Epithelial cell of proximal tubule (primary cell): ENCODE measurements around the gene GRID1. TPM values are rescaled to one million over a fixed set of nuclear protein-coding genes. Genes with fewer than 3 reads are reported as not detected.

Experiments
- DNase-seq: peaks from one replicate; pipeline ENCODE4 v3.0.0-alpha.2; 2011; ENCODE audit warnings: low read depth
- H3K4me3 ChIP-seq: 2 replicates; pipeline ENCODE4 v1.5.1; 2011; ENCODE audit warnings: low read depth, mild to moderate bottlenecking, low read length
- total RNA-seq: library from RNA; depleted of rRNA; stranded (reverse); fragments of >200 nt; gene quantifications from 2 replicates; pipeline ENCODE4 v1.2.3, GENCODE V29; 2015
- TF ChIP-seq, protein P1 (sequence below): conservative IDR thresholded peaks from 2 replicates; pipeline ENCODE4 v1.5.1; 2012; ENCODE audit warnings: low read depth, mild to moderate bottlenecking, low read length

GRID1 gene
- total RNA-seq, 1 donor from 2014 or later: 0.52 TPM

DNA sequence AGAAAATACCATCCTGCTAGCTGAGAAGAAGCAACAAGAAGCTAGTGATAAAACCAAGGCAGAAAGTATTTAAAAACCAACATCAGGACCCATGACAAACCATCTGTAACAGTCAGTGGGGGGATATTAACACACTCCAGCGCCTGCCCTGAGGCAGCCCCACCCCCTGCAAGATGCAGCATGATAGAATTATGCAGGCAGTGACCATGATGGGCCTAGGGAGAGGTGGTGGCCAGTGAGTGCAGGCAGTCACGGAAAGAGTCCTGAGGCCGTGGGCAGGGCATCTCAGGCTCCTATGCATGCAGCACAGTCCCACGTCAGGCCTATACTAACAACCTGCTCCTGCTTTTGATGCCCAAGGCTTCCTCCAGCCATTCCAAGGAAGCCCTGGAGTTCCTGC is 686.9 kb downstream of the GRID1 start:
- no peak overlapping the region for H3K4me3 ChIP-seq
- DNase-seq: no peak
- TF ChIP-seq, protein P1, sequence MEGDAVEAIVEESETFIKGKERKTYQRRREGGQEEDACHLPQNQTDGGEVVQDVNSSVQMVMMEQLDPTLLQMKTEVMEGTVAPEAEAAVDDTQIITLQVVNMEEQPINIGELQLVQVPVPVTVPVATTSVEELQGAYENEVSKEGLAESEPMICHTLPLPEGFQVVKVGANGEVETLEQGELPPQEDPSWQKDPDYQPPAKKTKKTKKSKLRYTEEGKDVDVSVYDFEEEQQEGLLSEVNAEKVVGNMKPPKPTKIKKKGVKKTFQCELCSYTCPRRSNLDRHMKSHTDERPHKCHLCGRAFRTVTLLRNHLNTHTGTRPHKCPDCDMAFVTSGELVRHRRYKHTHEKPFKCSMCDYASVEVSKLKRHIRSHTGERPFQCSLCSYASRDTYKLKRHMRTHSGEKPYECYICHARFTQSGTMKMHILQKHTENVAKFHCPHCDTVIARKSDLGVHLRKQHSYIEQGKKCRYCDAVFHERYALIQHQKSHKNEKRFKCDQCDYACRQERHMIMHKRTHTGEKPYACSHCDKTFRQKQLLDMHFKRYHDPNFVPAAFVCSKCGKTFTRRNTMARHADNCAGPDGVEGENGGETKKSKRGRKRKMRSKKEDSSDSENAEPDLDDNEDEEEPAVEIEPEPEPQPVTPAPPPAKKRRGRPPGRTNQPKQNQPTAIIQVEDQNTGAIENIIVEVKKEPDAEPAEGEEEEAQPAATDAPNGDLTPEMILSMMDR: no peak

DNA sequence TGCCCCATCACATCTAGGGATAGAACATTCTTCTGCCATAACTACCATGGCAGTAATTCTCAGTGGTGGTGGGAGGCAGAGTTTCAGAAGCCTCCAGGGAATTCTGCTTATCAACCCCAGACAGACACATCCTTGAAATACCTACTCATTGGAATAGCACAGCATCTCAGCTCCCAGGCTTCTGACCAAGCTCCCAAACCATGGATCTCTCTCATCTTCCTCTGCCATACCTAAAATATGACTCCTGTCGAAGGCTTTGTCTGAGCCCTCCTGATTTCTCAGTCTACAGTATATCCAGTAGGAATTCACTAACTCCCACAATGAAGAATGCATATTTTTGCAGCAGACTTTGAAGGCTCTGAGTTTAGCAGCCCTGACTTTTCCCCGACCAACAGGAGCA is 687.5 kb downstream of the GRID1 start:
- DNase-seq: no peak
- H3K4me3 ChIP-seq: no peak overlapping the region
- TF ChIP-seq, protein P1: no peak

- TF ChIP-seq, protein P1: no peak
- no peak for DNase-seq
- H3K4me3 ChIP-seq: no peak overlapping the region
These were observed 691.7 kb downstream of the GRID1 start for GRCh38 chr10:85674851-85675250.

DNA sequence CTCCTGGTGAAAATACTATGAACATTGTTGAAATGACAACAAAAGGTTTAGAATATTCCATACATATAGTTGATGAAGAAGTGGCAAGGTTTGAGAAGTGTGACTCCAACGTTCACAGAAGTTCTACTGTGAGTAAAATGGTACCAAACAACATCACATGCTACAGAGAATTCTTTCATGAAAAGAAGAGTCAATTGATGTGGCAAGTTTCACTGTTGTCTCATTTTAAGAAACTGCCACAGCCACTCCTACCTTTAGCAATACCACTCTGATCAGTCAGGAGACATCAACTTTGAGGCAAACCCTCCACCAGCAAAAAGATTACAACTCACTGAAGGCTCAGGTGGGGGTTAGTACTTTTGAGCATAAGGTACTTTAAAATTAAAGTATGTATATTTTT is 693.3 kb downstream of the GRID1 start:
- H3K4me3 ChIP-seq: no peak overlapping the region
- TF ChIP-seq, protein P1: no peak
- DNase-seq: no peak

DNA sequence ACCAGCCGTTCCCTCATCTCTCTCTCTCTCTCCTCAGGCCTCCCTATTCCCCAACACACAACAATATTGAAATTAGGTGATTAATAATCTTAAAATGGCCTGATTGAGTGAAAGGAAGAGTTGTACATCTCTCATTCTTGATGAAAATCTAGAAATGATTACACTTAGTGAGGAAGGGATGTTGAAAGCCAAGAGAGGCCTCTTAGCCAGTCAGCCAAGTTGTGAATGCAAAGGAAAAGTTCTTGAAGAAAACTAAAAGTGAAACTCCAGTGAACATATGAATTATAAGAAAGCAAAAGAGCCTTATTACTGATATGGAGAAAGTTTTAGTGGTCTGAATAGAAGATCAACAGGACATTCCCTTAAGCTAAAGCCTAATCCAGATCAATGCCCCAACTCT is 695.1 kb downstream of the GRID1 start:
- no peak overlapping the region for H3K4me3 ChIP-seq
- TF ChIP-seq, protein P1: no peak
- DNase-seq: no peak

DNA sequence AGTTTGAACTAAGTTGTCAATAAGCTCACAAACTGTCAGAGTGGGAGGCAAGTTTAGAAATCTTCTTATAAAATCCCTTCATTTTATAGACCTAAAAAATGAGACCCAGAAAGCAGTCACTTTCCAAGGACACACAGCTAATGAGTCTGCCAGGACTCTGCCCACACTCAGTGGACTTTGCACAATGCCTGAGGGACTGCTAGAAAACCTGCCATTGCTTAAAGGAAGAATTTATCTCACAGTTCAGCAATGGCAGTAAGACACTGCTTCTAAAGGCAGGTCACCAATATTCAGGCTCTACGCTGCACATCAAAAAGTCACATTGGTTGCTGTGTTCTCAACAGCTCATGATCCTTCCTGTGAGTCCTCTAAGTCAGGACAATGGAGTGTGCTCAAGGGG is 698.1 kb downstream of the GRID1 start:
- TF ChIP-seq, protein P1: no peak
- no peak for DNase-seq
- H3K4me3 ChIP-seq: no peak overlapping the region

DNA sequence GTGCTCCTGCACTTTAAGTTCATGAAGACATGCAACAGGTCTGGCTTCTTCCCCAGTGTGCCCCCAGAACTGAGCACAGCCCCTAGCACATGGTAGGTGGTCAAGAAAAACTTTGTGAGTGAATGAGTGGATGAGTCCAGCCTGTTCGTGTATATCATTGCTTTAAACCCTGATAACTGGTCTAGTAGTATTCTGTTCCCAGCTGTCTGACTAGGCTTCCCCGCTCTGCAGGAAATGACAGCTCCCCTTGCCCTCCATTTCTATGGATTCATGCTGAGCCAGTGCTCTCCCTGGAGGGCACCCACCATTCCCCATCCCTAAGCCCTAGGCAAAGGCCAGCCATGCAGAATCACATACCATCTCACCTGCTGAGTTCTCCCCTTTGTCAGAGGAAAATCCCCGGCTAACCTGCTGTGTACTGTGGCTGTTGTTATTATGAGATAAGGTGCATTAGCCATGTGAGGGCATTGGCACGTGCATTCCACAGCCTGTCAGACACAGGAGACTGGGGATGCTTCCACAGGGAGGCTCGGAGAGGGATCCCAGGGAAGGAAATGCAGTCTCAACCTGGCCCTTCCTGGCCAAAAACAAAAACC is 698.9 kb downstream of the GRID1 start:
- TF ChIP-seq, protein P1: no peak
- no peak for DNase-seq
- H3K4me3 ChIP-seq: no peak overlapping the region
